Effector memory CD4-positive, alpha-beta T cell (primary cell): Measurements from ENCODE around the gene RIC8A.

ENCODE experiments used
- DNase-seq, 3 donors: peaks; one replicate each; pipeline ENCODE4 v3.0.0-alpha.2; 2020
- H3K27ac ChIP-seq: 2 replicates; pipeline ENCODE4 v1.7.0; 2013; ENCODE audit warnings: mild to moderate bottlenecking, low read length, moderate library complexity; ENCODE audit not compliant: insufficient read depth, poor library complexity, severe bottlenecking
- H3K27me3 ChIP-seq: replicated peaks from 2 replicates; pipeline ENCODE4 v1.7.0; 2013; ENCODE audit warnings: mild to moderate bottlenecking, low read length; ENCODE audit not compliant: insufficient read depth, control insufficient read depth, poor library complexity, severe bottlenecking
- H3K36me3 ChIP-seq: 2 replicates; pipeline ENCODE4 v1.7.0; 2013; ENCODE audit warnings: mild to moderate bottlenecking, low read length, moderate library complexity; ENCODE audit not compliant: control insufficient read depth, insufficient read depth
- H3K4me1 ChIP-seq: 2 replicates; pipeline ENCODE4 v1.7.0; 2013; ENCODE audit warnings: low read length, mild to moderate bottlenecking; ENCODE audit not compliant: control insufficient read depth, insufficient read depth, poor library complexity, severe bottlenecking
- H3K4me3 ChIP-seq: 2 replicates; pipeline ENCODE4 v1.7.0; 2013; ENCODE audit warnings: low read length, low read depth, mild to moderate bottlenecking; ENCODE audit not compliant: insufficient read depth, poor library complexity, severe bottlenecking
- H3K9me3 ChIP-seq: 2 replicates; pipeline ENCODE4 v1.7.0; 2013; ENCODE audit warnings: mild to moderate bottlenecking, low read length, moderate library complexity; ENCODE audit not compliant: control insufficient read depth

The RIC8A gene

DNA sequence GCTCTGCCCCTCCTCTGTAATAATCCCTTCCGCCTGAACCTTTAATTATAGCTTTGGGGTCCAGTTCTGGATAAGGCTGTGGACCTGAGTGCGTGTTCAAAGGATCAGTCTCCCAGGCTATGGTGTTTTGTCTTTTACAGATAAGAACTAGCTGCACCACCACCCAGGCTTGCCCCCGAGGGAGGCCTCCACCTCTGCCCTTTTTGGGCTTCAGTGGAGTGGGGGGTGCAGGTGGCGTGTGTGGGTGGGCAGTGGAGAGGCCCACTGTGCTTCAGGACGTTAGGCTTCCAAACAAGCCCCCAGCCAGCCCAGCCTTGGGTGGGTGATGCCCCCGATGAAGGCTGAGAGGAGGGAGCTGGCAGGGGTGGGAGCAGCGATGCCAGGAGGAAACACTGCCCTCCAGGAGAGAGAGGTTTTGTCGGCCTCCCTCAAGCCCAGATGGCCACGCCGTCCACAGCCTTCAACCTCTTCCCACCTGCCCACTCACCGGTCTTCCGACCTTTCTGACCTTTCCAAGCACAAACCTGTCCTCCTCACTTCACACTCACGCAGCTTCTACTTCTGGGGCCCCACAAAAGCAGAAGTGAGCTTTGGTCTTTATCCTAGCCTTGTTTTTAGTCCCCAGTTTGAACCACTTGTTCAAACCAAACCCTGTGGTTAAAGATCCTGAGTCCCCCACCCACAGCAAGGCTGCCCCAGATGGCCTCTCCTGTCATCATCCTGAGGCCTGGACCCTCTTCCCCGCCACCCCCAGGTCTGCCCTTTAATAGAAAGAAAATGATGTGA is 49.6 kb downstream of the RIC8A start:
- Histone ChIP-seq H3K27ac (no peak overlapping the region), H3K9me3 (no peaks in the 10 kb centered on the region), H3K4me3 (no peak overlapping the region), H3K36me3 (peaks cover 12% of the 10 kb centered on the region), H3K27me3 (no peaks in the 10 kb centered on the region), H3K4me1 (no peaks in the 10 kb centered on the region)
- no peak for DNase-seq

DNA sequence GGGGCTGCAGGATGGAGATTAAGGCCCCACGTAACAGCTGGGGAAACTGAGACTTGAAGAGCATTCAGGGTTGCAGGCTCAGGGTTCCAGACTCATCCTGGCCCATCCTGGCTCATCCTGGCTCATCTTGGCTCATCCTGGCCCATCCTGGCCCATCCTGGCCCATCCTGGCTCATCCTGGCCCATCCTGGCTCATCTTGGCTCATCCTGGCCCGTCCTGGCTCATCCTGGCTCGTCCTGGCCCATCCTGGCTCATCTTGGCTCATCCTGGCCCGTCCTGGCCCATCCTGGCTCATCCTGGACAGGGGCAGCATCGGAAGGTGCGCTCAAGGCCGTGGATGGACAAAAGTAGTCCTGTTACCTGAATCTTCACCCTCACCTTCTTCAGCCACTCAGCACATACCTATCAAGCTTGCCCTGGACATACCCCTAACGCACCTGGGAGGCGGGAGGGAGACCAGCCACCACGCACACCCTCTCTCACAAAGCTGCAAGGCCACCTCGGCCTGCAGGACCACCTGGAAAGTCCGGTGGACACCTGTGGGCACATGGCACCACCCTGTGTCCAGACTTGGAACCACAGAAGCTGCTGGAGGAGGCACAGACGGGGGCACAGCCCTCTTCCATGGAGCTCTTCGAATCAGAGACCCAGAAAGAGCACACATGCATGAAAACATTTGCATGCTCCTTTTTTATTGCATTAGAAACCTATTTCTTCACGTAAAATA is 50.4 kb downstream of the RIC8A start:
- H3K36me3 ChIP-seq = peaks cover 4% of the 10 kb centered on the region
- no peak for DNase-seq
- no peaks in the 10 kb centered on the region for H3K9me3 ChIP-seq
- no peak overlapping the region for H3K27ac ChIP-seq
- no peaks in the 10 kb centered on the region for H3K27me3 ChIP-seq
- H3K4me1 ChIP-seq = no peaks in the 10 kb centered on the region
- no peak overlapping the region for H3K4me3 ChIP-seq

DNA sequence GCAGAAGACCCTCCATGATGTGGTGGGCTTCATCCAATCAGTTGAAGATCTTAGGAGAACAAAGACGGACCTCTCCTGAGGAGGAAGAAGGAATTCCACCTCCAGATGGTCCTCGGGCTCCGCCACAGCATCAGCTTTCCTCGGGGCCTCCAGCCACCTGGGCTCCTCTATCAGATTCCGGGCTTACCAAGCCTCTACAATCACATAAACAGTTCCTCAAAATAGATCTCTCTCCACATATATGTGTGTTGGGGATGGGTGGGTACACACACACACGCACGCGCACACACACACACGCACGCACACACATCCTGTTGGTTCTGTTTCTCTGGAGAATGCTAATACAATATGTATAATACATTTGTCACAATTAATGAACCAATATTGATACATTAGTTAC is 51.9 kb downstream of the RIC8A start:
- Histone ChIP-seq H3K27ac (no peak overlapping the region), H3K27me3 (no peaks in the 10 kb centered on the region), H3K4me3 (no peak overlapping the region), H3K4me1 (no peaks in the 10 kb centered on the region), H3K9me3 (no peaks in the 10 kb centered on the region), H3K36me3 (no peaks in the 10 kb centered on the region)
- no peak for DNase-seq

DNA sequence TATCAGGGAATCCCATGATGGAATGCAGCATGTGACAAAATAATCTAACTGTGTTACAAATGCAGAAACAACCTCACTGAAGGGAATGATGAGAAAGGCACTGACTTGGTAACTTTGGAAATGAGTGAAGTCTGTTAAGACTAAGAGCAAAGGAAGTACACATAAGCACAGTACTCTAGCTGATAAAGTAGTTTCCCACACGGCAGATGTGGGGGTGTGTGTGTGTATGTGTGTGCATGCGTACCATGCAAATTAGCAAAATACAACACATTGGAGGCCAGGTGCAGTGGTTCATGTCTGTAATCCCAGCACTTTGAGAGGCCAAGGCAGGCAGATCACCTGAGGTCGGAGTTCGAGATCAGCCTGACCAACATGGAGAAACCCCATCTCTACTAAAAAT is 54.1 kb downstream of the RIC8A start:
- H3K4me3 ChIP-seq = no peak overlapping the region
- no peaks in the 10 kb centered on the region for H3K27me3 ChIP-seq
- H3K9me3 ChIP-seq = no peaks in the 10 kb centered on the region
- no peaks in the 10 kb centered on the region for H3K36me3 ChIP-seq
- no peaks in the 10 kb centered on the region for H3K4me1 ChIP-seq
- H3K27ac ChIP-seq = no peak overlapping the region
- no peak for DNase-seq
